ENCODE measurements around the gene MBNL2. TPM values are rescaled to one million over a fixed set of nuclear protein-coding genes. Genes with fewer than 3 reads are reported as not detected.

MBNL2 gene
- total RNA-seq, 3 donors from 2014 or later = 68.5 to 131 (median 120) TPM

- Histone ChIP-seq H3K4me3 (no peak overlapping the region), H3K36me3 (no peaks in the 10 kb centered on the region), H3K27ac (no peak overlapping the region), H3K9me3 (no peaks in the 10 kb centered on the region), H3K4me1 (no peaks in the 10 kb centered on the region), H3K27me3 (no peaks in the 10 kb centered on the region)
- TF ChIP-seq POLR2A (IDR thresholded peaks at IDR 0.05) (no peak), POLR2AphosphoS5 (IDR thresholded peaks at IDR 0.05) (no peak), CTCF (IDR thresholded peaks at IDR 0.05) (no peak)
- intact Hi-C loops (cut with DNase I; ENCODE audit: low total_unique reads) = no loop called here
- DNase-seq (ENCODE audit: low spot score in 2 of 2) = no peak
Observed at GRCh38 chr13:97380696-97381095, 158.6 kb downstream of the MBNL2 start.

GRCh38 chr13:97381189-97381588 lies 159.1 kb downstream of the MBNL2 start:
- no peaks in the 10 kb centered on the region for H3K36me3 ChIP-seq
- intact Hi-C loops (cut with DNase I; ENCODE audit: low total_unique reads) = no loop called here

GRCh38 chr13:97382276-97382675 lies 160.1 kb downstream of the MBNL2 start:
- no peak overlapping the region for H3K4me3 ChIP-seq
- no peaks in the 10 kb centered on the region for H3K27me3 ChIP-seq
- intact Hi-C loops (cut with DNase I; ENCODE audit: low total_unique reads) = no loop called here
- H3K36me3 ChIP-seq = no peaks in the 10 kb centered on the region
- TF ChIP-seq POLR2A (IDR thresholded peaks at IDR 0.05) = no peak
- TF ChIP-seq POLR2AphosphoS5 (IDR thresholded peaks at IDR 0.05) = no peak
- no peak for TF ChIP-seq CTCF (IDR thresholded peaks at IDR 0.05)
- H3K4me1 ChIP-seq = no peaks in the 10 kb centered on the region
- no peak overlapping the region for H3K27ac ChIP-seq
- DNase-seq (ENCODE audit: low spot score in 2 of 2) = no peak
- no peaks in the 10 kb centered on the region for H3K9me3 ChIP-seq

More at GRCh38 chr13:97381189-97381588, 159.1 kb downstream of the MBNL2 start:
- no peak for DNase-seq (ENCODE audit: low spot score in 2 of 2)
- no peaks in the 10 kb centered on the region for H3K9me3 ChIP-seq
- no peaks in the 10 kb centered on the region for H3K27me3 ChIP-seq
- H3K4me1 ChIP-seq = no peaks in the 10 kb centered on the region
- TF ChIP-seq POLR2AphosphoS5 (IDR thresholded peaks at IDR 0.05) (no peak), CTCF (IDR thresholded peaks at IDR 0.05) (no peak), POLR2A (IDR thresholded peaks at IDR 0.05) (no peak)
- no peak overlapping the region for H3K4me3 ChIP-seq
- no peak overlapping the region for H3K27ac ChIP-seq

GRCh38 chr13:97384371-97384770 lies 162.2 kb downstream of the MBNL2 start:
- Histone ChIP-seq H3K27ac (no peak overlapping the region), H3K4me1 (no peaks in the 10 kb centered on the region), H3K4me3 (no peak overlapping the region), H3K36me3 (no peaks in the 10 kb centered on the region), H3K27me3 (no peaks in the 10 kb centered on the region), H3K9me3 (no peaks in the 10 kb centered on the region)
- DNase-seq (ENCODE audit: low spot score in 2 of 2) = no peak
- TF ChIP-seq POLR2A (IDR thresholded peaks at IDR 0.05) (no peak), POLR2AphosphoS5 (IDR thresholded peaks at IDR 0.05) (no peak), CTCF (IDR thresholded peaks at IDR 0.05) (no peak)
- intact Hi-C loops (cut with DNase I; ENCODE audit: low total_unique reads) = no loop called here

GRCh38 chr13:97385146-97385545 lies 163.0 kb downstream of the MBNL2 start:
- no peak for DNase-seq (ENCODE audit: low spot score in 2 of 2)
- intact Hi-C loops (cut with DNase I; ENCODE audit: low total_unique reads) = no loop called here
- H3K27ac ChIP-seq = no peak overlapping the region
- no peak overlapping the region for H3K4me3 ChIP-seq
- H3K4me1 ChIP-seq = no peaks in the 10 kb centered on the region
- no peaks in the 10 kb centered on the region for H3K27me3 ChIP-seq
- H3K9me3 ChIP-seq = no peaks in the 10 kb centered on the region
- no peaks in the 10 kb centered on the region for H3K36me3 ChIP-seq
- TF ChIP-seq POLR2A (IDR thresholded peaks at IDR 0.05) (no peak), POLR2AphosphoS5 (IDR thresholded peaks at IDR 0.05) (no peak), CTCF (IDR thresholded peaks at IDR 0.05) (no peak)

Data from breast epithelium (tissue), 4 donors.